KG1 (cell line): ENCODE measurements around the gene ZNF524.

ENCODE experiments used
- DNase-seq: peaks from one replicate; lab custom pipeline; 2025; lab: John Stamatoyannopoulos, UW

Gene ZNF524

GRCh38 chr19:55602104-55603001, 2.3 kb downstream of the ZNF524 start:
- DNase-seq: no peak

GRCh38 chr19:55603115-55603514, 3.0 kb downstream of the ZNF524 start:
- no peak for DNase-seq

- no peak for DNase-seq
These were observed 3.6 kb downstream of the ZNF524 start for GRCh38 chr19:55603581-55604292.

- DNase-seq: peak; percentile 91
These were observed 5.1 kb downstream of the ZNF524 start for GRCh38 chr19:55605207-55605636.

- DNase-seq: peak; percentile 82
These were observed 5.8 kb downstream of the ZNF524 start, which contains the start of gene ZNF865 for GRCh38 chr19:55605637-55606470. Gene ZNF865, plus strand, starts transcription at chr19:55605647. Its CDS starts 7,972 bp downstream, at chr19:55613619.

- no peak for DNase-seq
These were observed 6.3 kb downstream of the ZNF524 start for GRCh38 chr19:55606471-55606787.

GRCh38 chr19:55606817-55607216, 6.7 kb downstream of the ZNF524 start:
- DNase-seq: no peak

GRCh38 chr19:55609326-55609725, 9.2 kb downstream of the ZNF524 start:
- no peak for DNase-seq

- DNase-seq: no peak
These were observed 11.4 kb downstream of the ZNF524 start for GRCh38 chr19:55611300-55611982.

- DNase-seq: no peak
These were observed 12.0 kb downstream of the ZNF524 start for GRCh38 chr19:55611983-55612645.

GRCh38 chr19:55613396-55613795, 13.3 kb downstream of the ZNF524 start:
- no peak for DNase-seq

GRCh38 chr19:55613930-55614710, 14.0 kb downstream of the ZNF524 start:
- DNase-seq: no peak

GRCh38 chr19:55614711-55615542, 14.8 kb downstream of the ZNF524 start:
- DNase-seq: no peak

GRCh38 chr19:55615543-55616394, 15.7 kb downstream of the ZNF524 start:
- DNase-seq: no peak

- DNase-seq: no peak
These were observed 16.3 kb downstream of the ZNF524 start for GRCh38 chr19:55616395-55616875.

GRCh38 chr19:55617426-55617825, 17.3 kb downstream of the ZNF524 start:
- DNase-seq: no peak

- DNase-seq: no peak
These were observed 18.3 kb downstream of the ZNF524 start for GRCh38 chr19:55618426-55618825.

- no peak for DNase-seq
These were observed 19.2 kb downstream of the ZNF524 start for GRCh38 chr19:55619286-55619685.
